ENCODE data around the gene CISH.

Gene CISH

DNA sequence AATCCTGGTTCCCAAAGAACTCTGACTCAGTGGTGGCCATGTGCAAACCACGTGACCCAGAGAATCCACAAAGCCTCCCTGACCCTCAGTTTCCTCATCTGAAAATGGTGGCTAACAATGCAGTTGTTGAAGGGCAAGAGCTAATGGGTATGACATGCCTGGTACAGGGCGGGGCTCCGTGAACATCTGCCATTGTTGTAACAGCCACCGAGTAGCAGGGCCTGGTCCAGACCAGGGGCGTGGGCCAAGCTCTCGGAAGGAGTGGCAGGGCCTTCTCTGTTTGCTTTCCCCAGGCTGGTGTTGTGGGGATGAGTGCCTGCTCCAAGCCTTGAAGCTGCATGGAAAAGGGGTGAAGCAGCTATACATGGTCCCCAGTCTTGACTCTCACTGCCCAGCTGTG is 18.8 kb upstream of the CISH start:
- no peak for TF ChIP-seq Cebpa-rat (IDR thresholded peaks at IDR 0.05)
- peaks cover 7 to 71% (median 35%) of the 10 kb centered on the region in 11 experiments; a peak in 17 of 22 replicates for H3K36me3 ChIP-seq
- H3K4me2 ChIP-seq, result peak overlapping the region; percentile 10 to 98 (median 62)
- peaks cover 69 to 100% (median 85%) of the 10 kb centered on the region in 10 experiments for H3K4me1 ChIP-seq
- no peaks in the 10 kb centered on the region for H3K9me3 ChIP-seq (replicated peaks in 1 of 11)
- no peak overlapping the region for H3K4me3 ChIP-seq
- H3K9ac ChIP-seq, result peak overlapping the region in 1 of 11 experiments; percentile 33; a peak in 2 of 22 replicates
- peak overlapping the region in 1 of 11 experiments; percentile 12; a peak in 1 of 22 replicates for H3K27ac ChIP-seq
- no peaks in the 10 kb centered on the region for H3K27me3 ChIP-seq
- H4K20me1 ChIP-seq, result peaks cover 65 to 100% (median 99%) of the 10 kb centered on the region in 11 experiments

DNA sequence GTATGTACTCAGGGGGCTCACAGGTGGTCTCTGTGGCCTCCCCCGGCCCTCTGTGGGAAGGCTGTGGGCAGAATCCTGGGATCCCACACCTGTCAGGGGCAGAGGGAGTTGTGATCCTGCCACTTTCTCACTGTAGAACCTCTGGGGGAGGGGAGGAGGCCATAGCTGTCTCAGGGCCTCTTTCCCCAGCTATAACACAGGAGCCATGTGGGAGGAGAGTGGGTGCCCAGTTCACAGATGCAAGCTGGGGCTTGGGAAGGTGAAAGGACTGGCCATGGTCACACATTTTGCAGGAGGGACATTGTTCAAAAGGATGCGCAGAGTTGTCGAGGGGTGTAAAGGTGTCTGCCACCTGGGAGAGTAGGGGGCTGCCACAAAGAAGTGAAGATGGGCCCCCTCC is 17.0 kb upstream of the CISH start:
- peak overlapping the region in 4 of 11 experiments; percentile 53 to 86 (median 60); a peak in 6 of 22 replicates for H3K27ac ChIP-seq
- H3K27me3 ChIP-seq, result no peaks in the 10 kb centered on the region
- H3K4me2 ChIP-seq, result peak overlapping the region in 6 of 11 experiments; percentile 0 to 98 (median 90); a peak in 9 of 22 replicates
- peak overlapping the region in 2 of 11 experiments; percentile 51 to 53; a peak in 3 of 22 replicates for H3K9ac ChIP-seq
- H3K4me1 ChIP-seq, result peaks cover 81 to 100% (median 95%) of the 10 kb centered on the region in 10 experiments
- TF ChIP-seq Cebpa-rat (IDR thresholded peaks at IDR 0.05), result no peak
- peaks cover 0 to 60% (median 28%) of the 10 kb centered on the region in 11 experiments; a peak in 17 of 22 replicates for H3K36me3 ChIP-seq
- H3K9me3 ChIP-seq (replicated peaks in 1 of 11), result no peaks in the 10 kb centered on the region
- peaks cover 74 to 100% (median 99%) of the 10 kb centered on the region in 11 experiments for H4K20me1 ChIP-seq
- no peak overlapping the region; a peak in 1 of 20 replicates for H3K4me3 ChIP-seq

DNA sequence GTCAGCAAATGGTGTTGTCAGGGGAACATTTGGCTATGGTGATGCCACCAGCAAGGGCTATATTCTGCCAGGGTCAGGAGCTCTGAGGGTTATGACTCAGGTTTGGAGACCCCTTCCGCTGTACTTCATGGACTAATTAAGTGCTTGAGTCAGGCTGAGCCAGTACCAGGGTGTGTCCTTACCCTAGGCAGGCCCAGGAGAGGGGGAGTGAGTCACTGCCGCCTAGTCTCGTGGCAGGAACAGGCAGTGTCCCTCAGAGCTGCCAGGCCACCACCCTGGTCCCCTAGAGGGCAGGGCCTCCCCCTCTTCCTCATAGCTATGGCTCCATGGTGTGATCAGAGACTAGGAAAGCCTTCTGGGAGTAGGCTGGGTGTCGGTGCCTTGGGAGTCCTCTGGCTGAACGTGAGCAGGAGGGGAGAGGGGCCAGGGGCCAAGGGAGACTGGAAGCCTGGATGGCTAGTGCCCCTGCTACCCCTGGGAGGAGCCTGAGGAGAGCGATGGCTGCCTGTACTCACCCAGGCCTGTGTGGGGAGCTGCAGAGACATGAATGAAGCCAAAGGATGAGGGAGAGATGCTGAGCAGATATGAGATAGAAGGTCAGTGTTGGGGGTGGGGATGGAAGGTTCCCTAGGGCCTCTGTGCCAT is 16.0 kb upstream of the CISH start:
- no peaks in the 10 kb centered on the region for H3K9me3 ChIP-seq (replicated peaks in 1 of 11)
- peaks cover 6 to 69% (median 34%) of the 10 kb centered on the region in 11 experiments; a peak in 19 of 22 replicates for H3K36me3 ChIP-seq
- peaks cover 77 to 100% (median 95%) of the 10 kb centered on the region in 10 experiments for H3K4me1 ChIP-seq
- H3K4me2 ChIP-seq, result peak overlapping the region; percentile 7 to 98 (median 85); a peak in 20 of 22 replicates
- no peak for TF ChIP-seq Cebpa-rat (IDR thresholded peaks at IDR 0.05)
- peaks cover 65 to 100% (median 99%) of the 10 kb centered on the region in 11 experiments for H4K20me1 ChIP-seq
- peak overlapping the region in 8 of 11 experiments; percentile 2 to 56 (median 22); a peak in 8 of 22 replicates for H3K9ac ChIP-seq
- H3K4me3 ChIP-seq, result peak overlapping the region in 1 of 10 experiments; percentile 3; a peak in 1 of 20 replicates
- H3K27ac ChIP-seq, result peak overlapping the region in 9 of 11 experiments; percentile 29 to 86 (median 55); a peak in 16 of 22 replicates
- H3K27me3 ChIP-seq, result no peaks in the 10 kb centered on the region

- Histone ChIP-seq H3K4me3 (no peak overlapping the region), H3K9me3 (replicated peaks in 1 of 11) (no peaks in the 10 kb centered on the region), H3K4me1 (peaks cover 66 to 100% (median 91%) of the 10 kb centered on the region in 10 experiments), H4K20me1 (peaks cover 56 to 100% (median 92%) of the 10 kb centered on the region in 11 experiments), H3K9ac (peak overlapping the region in 3 of 11 experiments; percentile 28 to 62 (median 56); a peak in 5 of 22 replicates), H3K27me3 (no peaks in the 10 kb centered on the region), H3K4me2 (peak overlapping the region; percentile 66 to 98 (median 85)), H3K36me3 (peaks cover 7 to 81% (median 45%) of the 10 kb centered on the region in 11 experiments; a peak in 19 of 22 replicates), H3K27ac (peak overlapping the region in 4 of 11 experiments; percentile 60 to 86 (median 70); a peak in 5 of 22 replicates)
- no peak for TF ChIP-seq Cebpa-rat (IDR thresholded peaks at IDR 0.05)
Observed at GRCh38 chr3:50626401-50626800, 14.8 kb upstream of the CISH start.

DNA sequence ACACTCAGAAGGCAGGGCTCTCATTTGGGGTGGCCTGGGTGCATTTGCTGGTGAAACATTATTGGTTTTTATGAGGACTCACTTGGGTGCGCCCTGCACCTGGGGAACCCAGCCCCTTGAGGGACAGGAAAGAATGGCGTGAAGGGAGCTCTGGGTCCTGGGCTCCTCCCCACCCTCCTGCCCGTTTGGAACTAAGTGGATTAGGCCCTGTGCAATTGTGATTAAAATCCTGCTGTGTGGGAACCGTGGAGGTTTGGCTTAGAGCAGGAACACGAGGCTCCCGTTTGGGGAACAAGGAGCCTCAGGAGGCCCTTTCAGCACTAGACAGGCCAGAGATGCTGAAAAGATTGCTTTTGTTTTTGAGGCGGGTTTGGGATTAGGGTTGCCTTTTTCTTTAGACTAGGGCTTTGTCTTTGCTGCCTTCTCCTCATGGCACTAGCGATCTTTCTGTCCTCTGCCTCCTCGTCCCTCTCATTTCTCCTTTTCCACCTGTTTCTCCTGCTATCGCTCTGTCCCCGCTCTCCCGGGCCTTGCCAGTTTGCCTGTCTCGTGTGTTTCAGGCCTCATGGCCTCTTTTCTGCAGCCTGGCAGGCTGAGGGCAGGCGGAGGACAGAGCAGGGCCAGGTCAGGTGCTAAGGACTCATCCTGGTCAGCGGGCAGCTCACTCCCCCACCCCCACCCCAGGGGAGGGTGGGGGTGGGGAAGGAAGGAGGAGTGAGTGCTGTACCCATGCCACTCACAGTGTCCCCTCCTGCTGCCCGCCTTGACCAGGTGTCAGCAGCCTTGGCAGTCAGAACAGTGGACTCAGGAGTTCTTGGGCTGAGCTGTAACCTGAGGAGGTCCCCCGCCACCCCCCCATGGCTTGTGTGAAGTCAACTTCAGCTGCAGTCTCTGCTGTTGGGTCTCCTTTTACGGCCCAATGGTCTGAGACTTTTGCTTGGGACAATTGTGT is 13.9 kb upstream of the CISH start:
- peak overlapping the region in 2 of 10 experiments; percentile 17 to 19; a peak in 2 of 20 replicates for H3K4me3 ChIP-seq
- peaks cover 65 to 100% (median 91%) of the 10 kb centered on the region in 10 experiments for H3K4me1 ChIP-seq
- TF ChIP-seq Cebpa-rat (IDR thresholded peaks at IDR 0.05), result no peak
- peak overlapping the region in 9 of 11 experiments; percentile 3 to 86 (median 39); a peak in 11 of 22 replicates for H3K27ac ChIP-seq
- H3K4me2 ChIP-seq, result peak overlapping the region; percentile 66 to 98 (median 85)
- H3K9me3 ChIP-seq (replicated peaks in 1 of 11), result no peaks in the 10 kb centered on the region
- H3K27me3 ChIP-seq, result no peaks in the 10 kb centered on the region
- peak overlapping the region in 7 of 11 experiments; percentile 5 to 62 (median 16); a peak in 8 of 22 replicates for H3K9ac ChIP-seq
- peaks cover 7 to 84% (median 48%) of the 10 kb centered on the region in 11 experiments; a peak in 19 of 22 replicates for H3K36me3 ChIP-seq
- H4K20me1 ChIP-seq, result peaks cover 47 to 99% (median 83%) of the 10 kb centered on the region in 11 experiments

- Histone ChIP-seq H3K27me3 (no peaks in the 10 kb centered on the region), H3K27ac (peak overlapping the region in 10 of 11 experiments; percentile 35 to 86 (median 52); a peak in 16 of 22 replicates), H3K36me3 (peaks cover 7 to 77% (median 45%) of the 10 kb centered on the region in 11 experiments; a peak in 19 of 22 replicates), H3K4me3 (peak overlapping the region in 4 of 10 experiments; percentile 8 to 19 (median 13); a peak in 3 of 20 replicates), H3K9me3 (replicated peaks in 1 of 11) (no peaks in the 10 kb centered on the region), H3K9ac (peak overlapping the region in 9 of 11 experiments; percentile 6 to 62 (median 28); a peak in 8 of 22 replicates), H3K4me1 (peaks cover 67 to 100% (median 92%) of the 10 kb centered on the region in 10 experiments), H3K4me2 (peak overlapping the region; percentile 66 to 98 (median 85)), H4K20me1 (peaks cover 45 to 97% (median 75%) of the 10 kb centered on the region in 11 experiments)
- TF ChIP-seq Cebpa-rat (IDR thresholded peaks at IDR 0.05), result no peak
Observed at GRCh38 chr3:50624634-50625033, 13.1 kb upstream of the CISH start.

GRCh38 chr3:50623840-50624474 is 12.4 kb upstream of the CISH start:
- Histone ChIP-seq H3K27ac (peak overlapping the region in 10 of 11 experiments; percentile 35 to 86 (median 52); a peak in 20 of 22 replicates), H4K20me1 (peaks cover 45 to 90% (median 68%) of the 10 kb centered on the region in 11 experiments), H3K4me1 (peaks cover 73 to 100% (median 96%) of the 10 kb centered on the region in 10 experiments), H3K4me2 (peak overlapping the region; percentile 66 to 98 (median 85)), H3K36me3 (peaks cover 1 to 76% (median 40%) of the 10 kb centered on the region in 11 experiments; a peak in 18 of 22 replicates), H3K4me3 (peak overlapping the region in 3 of 10 experiments; percentile 3 to 19 (median 17); a peak in 4 of 20 replicates), H3K9me3 (replicated peaks in 1 of 11) (no peaks in the 10 kb centered on the region), H3K27me3 (no peaks in the 10 kb centered on the region), H3K9ac (peak overlapping the region; percentile 6 to 62 (median 28); a peak in 17 of 22 replicates)
- no peak for TF ChIP-seq Cebpa-rat (IDR thresholded peaks at IDR 0.05)

Data from BLaER1 treated with 17β-estradiol and CSF1 and Interleukin-3, amounts not matched to agents 10 nM and 100 nM (cell line).